ENCODE data around the gene NME3.

Gene NME3

GRCh38 chr16:1780677-1781072, 9.3 kb upstream of the NME3 start:
- no peak for DNase-seq (ENCODE audit: low read depth)

GRCh38 chr16:1779741-1780676, 8.7 kb upstream of the NME3 start:
- no peak for DNase-seq (ENCODE audit: low read depth)

- no peak for DNase-seq (ENCODE audit: low read depth)
Observed at GRCh38 chr16:1779234-1779701, 7.9 kb upstream of the NME3 start.

- DNase-seq (ENCODE audit: low read depth) = no peak
Observed at GRCh38 chr16:1778200-1779179, 7.1 kb upstream of the NME3 start.

- no peak for DNase-seq (ENCODE audit: low read depth)
Observed at GRCh38 chr16:1777375-1778199, 6.2 kb upstream of the NME3 start.

GRCh38 chr16:1776991-1777374, 5.6 kb upstream of the NME3 start:
- no peak for DNase-seq (ENCODE audit: low read depth)

GRCh38 chr16:1776672-1776955, 5.3 kb upstream of the NME3 start:
- DNase-seq (ENCODE audit: low read depth) = no peak

- no peak for DNase-seq (ENCODE audit: low read depth)
Observed at GRCh38 chr16:1775846-1776671, 4.7 kb upstream of the NME3 start.

GRCh38 chr16:1775006-1775845, 3.9 kb upstream of the NME3 start:
- no peak for DNase-seq (ENCODE audit: low read depth)

GRCh38 chr16:1774448-1774780, 3.1 kb upstream of the NME3 start:
- no peak for DNase-seq (ENCODE audit: low read depth)

- no peak for DNase-seq (ENCODE audit: low read depth)
Observed at GRCh38 chr16:1773703-1774447, 2.5 kb upstream of the NME3 start.

- DNase-seq (ENCODE audit: low read depth) = no peak
Observed at GRCh38 chr16:1772908-1773702, 1.8 kb upstream of the NME3 start, which contains the start of gene MRPS34. Gene MRPS34 (minus strand): TSS chr16:1773134. CDS start chr16:1773119, 15 bp downstream.

GRCh38 chr16:1772362-1772907, 1.1 kb upstream of the NME3 start, which contains the start of gene EME2:
Gene EME2 (plus strand): TSS chr16:1772810. CDS start chr16:1773228, 418 bp downstream.
- no peak for DNase-seq (ENCODE audit: low read depth)

GRCh38 chr16:1771864-1772361, 570 bp upstream of the NME3 start:
- DNase-seq (ENCODE audit: low read depth) = no peak

GRCh38 chr16:1770328-1771187, 785 bp downstream of the NME3 start:
- no peak for DNase-seq (ENCODE audit: low read depth)

- DNase-seq (ENCODE audit: low read depth) = no peak
Observed at GRCh38 chr16:1769402-1770300, 1.7 kb downstream of the NME3 start.
